OCI-LY3 (cell line): ENCODE data around the gene EFHD1.

Experiments used
- H2AFZ ChIP-seq: fragments of 200-600, 300-600 bp; shearing (Covaris generic); 2 replicates; pipeline ENCODE4 v1.6.0; 2014; ENCODE audit warnings: antibody characterized with exemption, low read depth, low read length
- H3K27ac ChIP-seq: fragments of 200-600, 300-600 bp; sonication (generic); 2 replicates; pipeline ENCODE4 v1.5.1; 2014; ENCODE audit warnings: mild to moderate bottlenecking, low read length, moderate library complexity, mixed read lengths
- H3K27me3 ChIP-seq: fragments of 200-600, 300-600 bp; sonication (generic); 2 replicates; pipeline ENCODE4 v1.6.1; 2014; ENCODE audit warnings: low read depth, low read length, mixed read lengths
- H3K36me3 ChIP-seq: fragments of 200-600, 300-600 bp; sonication (generic); replicated peaks from 2 replicates; pipeline ENCODE3; 2014; ENCODE audit warnings: low read depth, low read length, mixed read lengths
- H3K4me1 ChIP-seq: fragments of 300-600, 200-600 bp; sonication (generic); 2 replicates; pipeline ENCODE4 v1.6.1; 2014; ENCODE audit warnings: low read length, mixed read lengths
- H3K4me2 ChIP-seq: fragments of 200-600, 300-600 bp; sonication (generic); 2 replicates; pipeline ENCODE4 v1.6.1; 2014; ENCODE audit warnings: low read length, mixed read lengths
- H3K4me3 ChIP-seq: fragments of 300-600, 200-600 bp; sonication (generic); 2 replicates; pipeline ENCODE4 v1.5.1; 2014; ENCODE audit warnings: antibody characterized with exemption, mild to moderate bottlenecking, low read length, moderate library complexity
- H3K79me2 ChIP-seq: fragments of 300-600, 200-600 bp; shearing (Covaris generic); 2 replicates; pipeline ENCODE4 v1.6.1; 2014; ENCODE audit warnings: mild to moderate bottlenecking, low read length, mixed read lengths
- H3K9ac ChIP-seq: fragments of 300-600, 200-600 bp; shearing (Covaris generic); 2 replicates; pipeline ENCODE4 v1.6.0; 2014; ENCODE audit warnings: mild to moderate bottlenecking, low read length, moderate library complexity
- H3K9me3 ChIP-seq: fragments of 200-600, 300-600 bp; shearing (Covaris generic); 2 replicates; pipeline ENCODE4 v1.6.1; 2014; ENCODE audit warnings: low read length, mixed read lengths; ENCODE audit not compliant: insufficient read depth
- H4K20me1 ChIP-seq: fragments of 200-600, 300-600 bp; sonication (generic); 2 replicates; pipeline ENCODE4 v1.6.1; 2016; ENCODE audit warnings: low read length, mixed read lengths; ENCODE audit not compliant: insufficient read depth
- CTCF ChIP-seq: fragments of 200-600, 300-600 bp; sonication (generic); IDR thresholded peaks from 2 replicates; pipeline ENCODE4 v1.5.1; 2014; ENCODE audit warnings: antibody characterized with exemption, low read length, low read depth
- EZH2phosphoT487 ChIP-seq: fragments of 200-600 bp; shearing (Covaris generic); IDR thresholded peaks from 2 replicates; pipeline ENCODE4 v1.6.1; 2018; ENCODE audit warnings: antibody characterized with exemption, mixed run types, low read depth

Gene EFHD1

DNA sequence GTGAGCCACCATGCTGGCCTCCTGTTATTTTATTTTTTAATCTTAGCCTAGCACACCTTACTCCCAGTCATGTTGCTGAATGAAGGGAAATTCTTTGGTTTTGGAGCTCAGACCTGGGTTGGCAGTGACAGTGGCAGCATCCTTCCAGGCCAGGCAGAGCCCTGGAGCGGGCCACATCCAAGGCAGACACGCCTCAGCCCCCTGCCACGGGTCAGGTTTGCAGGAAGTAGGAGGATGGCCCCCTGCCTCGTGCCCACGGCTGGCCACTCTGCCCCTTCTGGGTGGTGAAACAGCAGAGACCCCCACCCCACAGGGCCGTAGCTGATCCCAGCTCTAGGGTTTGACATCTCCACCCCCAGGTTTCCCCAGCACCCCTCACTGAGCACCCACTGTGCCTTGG is 11.7 kb downstream of the EFHD1 start:
- Histone ChIP-seq H3K4me1 (no peaks in the 10 kb centered on the region), H3K9ac (no peak overlapping the region), H3K27me3 (no peaks in the 10 kb centered on the region), H3K79me2 (no peaks in the 10 kb centered on the region), H3K4me2 (no peak overlapping the region), H4K20me1 (no peaks in the 10 kb centered on the region), H2AFZ (no peak overlapping the region), H3K36me3 (no peaks in the 10 kb centered on the region), H3K9me3 (no peaks in the 10 kb centered on the region), H3K27ac (no peak overlapping the region), H3K4me3 (no peak overlapping the region)
- TF ChIP-seq EZH2phosphoT487: no peak
- no peak for TF ChIP-seq CTCF

DNA sequence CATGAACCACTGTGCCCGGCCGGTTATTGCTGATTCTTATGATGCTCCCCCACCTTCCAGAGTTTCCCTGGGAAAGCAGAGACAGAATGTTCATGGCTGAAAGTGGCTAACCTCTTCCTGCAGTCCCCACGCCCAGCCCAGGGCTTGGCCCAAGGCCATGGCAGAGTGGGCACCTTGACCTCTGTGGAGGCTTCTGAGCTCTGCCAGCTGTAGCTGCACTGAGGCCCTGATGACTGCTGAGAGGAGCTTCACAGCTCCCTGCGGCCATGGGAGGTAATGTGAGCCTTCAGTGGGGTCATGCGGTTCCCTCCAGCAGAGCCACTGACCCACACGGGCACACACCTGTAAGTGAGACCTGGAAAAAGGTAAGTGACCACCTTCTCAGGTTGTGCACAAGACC is 13.3 kb downstream of the EFHD1 start:
- no peaks in the 10 kb centered on the region for H3K79me2 ChIP-seq
- H3K4me2 ChIP-seq: no peak overlapping the region
- no peak overlapping the region for H2AFZ ChIP-seq
- no peaks in the 10 kb centered on the region for H3K36me3 ChIP-seq
- no peak overlapping the region for H3K9ac ChIP-seq
- no peaks in the 10 kb centered on the region for H3K4me1 ChIP-seq
- no peak overlapping the region for H3K27ac ChIP-seq
- H3K27me3 ChIP-seq: no peaks in the 10 kb centered on the region
- no peak overlapping the region for H3K4me3 ChIP-seq
- no peaks in the 10 kb centered on the region for H4K20me1 ChIP-seq
- no peaks in the 10 kb centered on the region for H3K9me3 ChIP-seq
- TF ChIP-seq EZH2phosphoT487: no peak
- TF ChIP-seq CTCF: no peak

DNA sequence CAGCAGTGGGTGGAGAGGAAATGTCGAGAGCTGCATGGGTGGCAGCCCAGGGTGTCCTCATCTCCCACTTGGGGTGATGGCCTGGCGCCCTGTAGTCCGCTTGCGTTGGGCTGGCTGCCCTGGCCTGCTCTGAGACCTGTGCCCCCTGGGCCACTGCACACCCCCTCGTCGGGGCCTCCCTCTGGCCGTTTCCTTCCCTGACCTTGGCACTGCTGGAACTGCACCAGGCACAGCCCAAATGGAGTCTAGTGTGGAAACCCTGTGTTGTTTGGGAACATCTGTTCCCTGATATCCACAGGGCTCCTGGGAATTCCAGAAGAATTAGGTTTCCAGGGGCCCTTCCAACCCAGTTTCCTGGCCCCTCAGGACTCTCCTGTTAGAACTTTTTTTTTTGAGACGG is 13.9 kb downstream of the EFHD1 start:
- Histone ChIP-seq H3K4me1 (no peaks in the 10 kb centered on the region), H3K36me3 (no peaks in the 10 kb centered on the region), H2AFZ (no peak overlapping the region), H3K9ac (no peak overlapping the region), H3K27me3 (no peaks in the 10 kb centered on the region), H3K79me2 (no peaks in the 10 kb centered on the region), H4K20me1 (no peaks in the 10 kb centered on the region), H3K27ac (no peak overlapping the region), H3K4me3 (no peak overlapping the region), H3K4me2 (no peak overlapping the region), H3K9me3 (no peaks in the 10 kb centered on the region)
- no peak for TF ChIP-seq CTCF
- TF ChIP-seq EZH2phosphoT487: no peak

DNA sequence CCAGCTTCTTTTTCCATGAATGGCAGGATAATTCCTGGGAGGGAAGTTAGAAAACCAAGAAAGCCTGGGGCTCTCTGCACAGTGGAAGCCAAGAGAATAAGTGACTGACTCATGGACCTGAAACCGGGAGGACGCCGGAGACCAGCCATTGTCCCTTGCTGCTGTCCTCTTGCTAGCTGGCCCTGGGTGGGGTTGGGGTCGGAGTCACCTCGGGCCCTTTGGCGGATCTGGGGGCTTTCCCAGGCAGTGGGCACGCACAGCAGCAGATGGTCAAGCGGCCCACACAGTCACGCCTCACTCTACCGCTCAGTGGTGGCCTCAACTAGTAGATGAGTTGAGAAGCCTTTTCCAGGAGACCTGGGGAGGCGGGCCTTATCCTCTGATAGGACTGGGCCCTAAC is 15.6 kb downstream of the EFHD1 start:
- H3K27ac ChIP-seq: no peak overlapping the region
- no peak overlapping the region for H2AFZ ChIP-seq
- H3K4me3 ChIP-seq: no peak overlapping the region
- TF ChIP-seq CTCF: no peak
- no peak for TF ChIP-seq EZH2phosphoT487
- no peaks in the 10 kb centered on the region for H4K20me1 ChIP-seq
- H3K9ac ChIP-seq: no peak overlapping the region
- H3K9me3 ChIP-seq: no peaks in the 10 kb centered on the region
- H3K4me1 ChIP-seq: no peaks in the 10 kb centered on the region
- H3K36me3 ChIP-seq: no peaks in the 10 kb centered on the region
- no peak overlapping the region for H3K4me2 ChIP-seq
- no peaks in the 10 kb centered on the region for H3K27me3 ChIP-seq
- no peaks in the 10 kb centered on the region for H3K79me2 ChIP-seq
